Mesenchymal stem cell (in vitro differentiated cells and primary cell): ENCODE results near the gene EMC9.

Source experiments
- DNase-seq: peaks from one replicate; pipeline ENCODE4 v3.0.0-alpha.2; 2013
- H2AFZ ChIP-seq: one replicate; pipeline ENCODE4 v1.6.1; 2013; ENCODE audit warnings: low read depth, mild to moderate bottlenecking, control low read depth, inconsistent platforms, low read length, moderate library complexity
- H2AK5ac ChIP-seq: 2 replicates; pipeline ENCODE4 v1.6.1; 2013; ENCODE audit warnings: low read length, moderate library complexity, mild to moderate bottlenecking, inconsistent platforms; ENCODE audit not compliant: severe bottlenecking
- H2BK120ac ChIP-seq: one replicate; pipeline ENCODE4 v1.6.1; 2013; ENCODE audit warnings: low read depth, mild to moderate bottlenecking, inconsistent platforms, low read length, moderate library complexity
- H2BK12ac ChIP-seq, 2 experiments: one replicate each; pipeline ENCODE4 v1.6.1; 2013; ENCODE audit warnings: inconsistent platforms in 2 of 2, low read length in 2 of 2, mild to moderate bottlenecking in 2 of 2, moderate library complexity in 2 of 2, control low read depth in 1 of 2
- H2BK15ac ChIP-seq: one replicate; pipeline ENCODE4 v1.6.1; 2013; ENCODE audit warnings: mild to moderate bottlenecking, low read depth, inconsistent platforms; ENCODE audit not compliant: poor library complexity, severe bottlenecking
- H2BK5ac ChIP-seq: 2 replicates; pipeline ENCODE4 v1.6.1; 2013; ENCODE audit warnings: low read depth, mild to moderate bottlenecking, low read length, control low read depth, inconsistent platforms; ENCODE audit not compliant: poor library complexity, severe bottlenecking
- H3K14ac ChIP-seq, 2 experiments: one replicate each; pipeline ENCODE4 v1.6.1; 2013; ENCODE audit warnings: inconsistent platforms in 2 of 2, low read length in 2 of 2, control low read depth in 1 of 2, mild to moderate bottlenecking in 1 of 2, moderate library complexity in 1 of 2
- H3K18ac ChIP-seq, 2 experiments: one replicate each; pipeline ENCODE4 v1.6.1; 2013; ENCODE audit warnings: inconsistent platforms in 2 of 2, low read length in 2 of 2, control low read depth in 1 of 2, low read depth in 1 of 2, mild to moderate bottlenecking in 1 of 2
- H3K23ac ChIP-seq, 2 experiments: one replicate each; pipeline ENCODE4 v1.6.1; 2013; ENCODE audit warnings: inconsistent platforms in 2 of 2, low read length in 2 of 2, mild to moderate bottlenecking in 2 of 2, moderate library complexity in 2 of 2, control low read depth in 1 of 2
- H3K27ac ChIP-seq: 2 replicates; pipeline ENCODE4 v1.5.1; 2013; ENCODE audit warnings: mild to moderate bottlenecking, moderate library complexity, low read length, control low read depth, inconsistent platforms; ENCODE audit not compliant: poor library complexity, severe bottlenecking
- H3K27me3 ChIP-seq, 2 experiments: 2 replicates each; pipeline versions ENCODE4 v1.6.1 to v1.7.0; 2013; ENCODE audit warnings: low read length in 2 of 2, mild to moderate bottlenecking in 2 of 2, moderate library complexity in 2 of 2, control low read depth in 1 of 2, inconsistent platforms in 1 of 2; ENCODE audit not compliant: control insufficient read depth in 1 of 2, insufficient read depth in 1 of 2
- H3K36me3 ChIP-seq, 2 experiments: 2 replicates each; pipeline versions ENCODE4 v1.6.1 to v1.7.0; 2013; ENCODE audit warnings: low read length in 2 of 2, control low read depth in 1 of 2, inconsistent platforms in 1 of 2, low read depth in 1 of 2, mild to moderate bottlenecking in 1 of 2; ENCODE audit not compliant: insufficient read depth in 2 of 2, control insufficient read depth in 1 of 2
- H3K4ac ChIP-seq, 2 experiments: one replicate each; pipeline ENCODE4 v1.6.1; 2013; ENCODE audit warnings: inconsistent platforms in 2 of 2, low read length in 2 of 2, mild to moderate bottlenecking in 2 of 2, moderate library complexity in 2 of 2, control low read depth in 1 of 2, low read depth in 1 of 2
- H3K4me1 ChIP-seq: 2 replicates; pipeline ENCODE4 v1.6.1; 2013; ENCODE audit warnings: low read depth, low read length, control low read depth; ENCODE audit not compliant: control insufficient read depth, insufficient read depth
- H3K4me2 ChIP-seq: 2 replicates; pipeline ENCODE4 v1.6.1; 2013; ENCODE audit warnings: low read length, mild to moderate bottlenecking, inconsistent platforms; ENCODE audit not compliant: poor library complexity, severe bottlenecking
- H3K4me3 ChIP-seq, 2 experiments: 2 replicates each; pipeline versions ENCODE4 v1.5.1 to v1.7.0; 2013; ENCODE audit warnings: low read length in 2 of 2, mild to moderate bottlenecking in 2 of 2, control low read depth in 1 of 2, low read depth in 1 of 2; ENCODE audit not compliant: insufficient read depth in 1 of 2
- H3K79me1 ChIP-seq: replicated peaks from 2 replicates; pipeline ENCODE4 v1.6.1; 2013; ENCODE audit warnings: mild to moderate bottlenecking, control low read depth, low read length, inconsistent platforms; ENCODE audit not compliant: poor library complexity, severe bottlenecking
- H3K9ac ChIP-seq: 2 replicates; pipeline ENCODE4 v1.7.0; 2013; ENCODE audit warnings: mild to moderate bottlenecking, low read length, moderate library complexity
- H3K9me3 ChIP-seq: 2 replicates; pipeline ENCODE4 v1.7.0; 2013; ENCODE audit warnings: mild to moderate bottlenecking, low read length; ENCODE audit not compliant: control insufficient read depth
- H4K8ac ChIP-seq: one replicate; pipeline ENCODE4 v1.6.1; 2013; ENCODE audit warnings: inconsistent platforms, mild to moderate bottlenecking, low read length, moderate library complexity
- H4K91ac ChIP-seq: one replicate; pipeline ENCODE4 v1.6.1; 2013; ENCODE audit warnings: mild to moderate bottlenecking, low read length, inconsistent platforms
- WGBS: methylation state at CpG from one replicate; pipeline ENCODE4 v1.1.7; 2013; ENCODE audit warnings: mixed read lengths; 5-methylcytosine and 5-hydroxymethylcytosine counted together

The EMC9 gene

GRCh38 chr14:24145219-24145618 is 3.8 kb upstream of the EMC9 start:
- peaks cover 23% of the 10 kb centered on the region for H3K79me1 ChIP-seq
- H3K18ac ChIP-seq: no peak overlapping the region
- peak overlapping the region in 1 of 2 experiments; percentile 25 for H2BK12ac ChIP-seq
- peak overlapping the region; percentile 30 for H2AK5ac ChIP-seq
- WGBS: 93% methylated on average over 1 of the region's 2 CpGs
- H3K14ac ChIP-seq: no peak overlapping the region
- H3K9ac ChIP-seq: peak overlapping the region; percentile 94
- peaks cover 19 to 37% of the 10 kb centered on the region in 2 experiments for H3K36me3 ChIP-seq
- no peak overlapping the region for H3K23ac ChIP-seq
- peak overlapping the region in 1 of 2 experiments; percentile 96 for H3K4me3 ChIP-seq
- no peak overlapping the region for H4K8ac ChIP-seq
- H3K4me1 ChIP-seq: peaks cover 18% of the 10 kb centered on the region
- H2BK120ac ChIP-seq: no peak overlapping the region
- no peak overlapping the region for H2AFZ ChIP-seq
- peak overlapping the region; percentile 81 for H3K27ac ChIP-seq
- no peak for DNase-seq
- peak overlapping the region; percentile 7 for H4K91ac ChIP-seq
- H3K4me2 ChIP-seq: peak overlapping the region; percentile 76
- no peak overlapping the region for H2BK15ac ChIP-seq
- H3K27me3 ChIP-seq: no peaks in the 10 kb centered on the region
- no peaks in the 10 kb centered on the region for H3K9me3 ChIP-seq
- H3K4ac ChIP-seq: no peak overlapping the region
- no peak overlapping the region for H2BK5ac ChIP-seq

- Histone ChIP-seq H3K79me1 (peaks cover 19% of the 10 kb centered on the region), H2BK120ac (no peak overlapping the region), H3K18ac (no peak overlapping the region), H2BK5ac (no peak overlapping the region), H3K4me1 (peaks cover 20% of the 10 kb centered on the region), H3K23ac (no peak overlapping the region), H2AFZ (no peak overlapping the region), H2BK15ac (no peak overlapping the region), H3K4ac (no peak overlapping the region), H3K14ac (no peak overlapping the region), H2AK5ac (no peak overlapping the region), H3K27me3 (no peaks in the 10 kb centered on the region), H2BK12ac (no peak overlapping the region), H4K91ac (no peak overlapping the region), H3K27ac (no peak overlapping the region), H3K9ac (no peak overlapping the region), H3K4me3 (no peak overlapping the region), H3K9me3 (no peaks in the 10 kb centered on the region), H4K8ac (no peak overlapping the region), H3K36me3 (peaks cover 15 to 34% of the 10 kb centered on the region in 2 experiments), H3K4me2 (no peak overlapping the region)
- 100% methylated on average over 1 of the region's 1 CpG for WGBS
- DNase-seq: no peak
Measured at GRCh38 chr14:24144451-24144850, 3.1 kb upstream of the EMC9 start.

GRCh38 chr14:24143511-24143910 is 2.1 kb upstream of the EMC9 start:
- H3K4me1 ChIP-seq: peaks cover 21% of the 10 kb centered on the region
- DNase-seq: peak; percentile 38
- peaks cover 25% of the 10 kb centered on the region for H3K79me1 ChIP-seq
- H3K14ac ChIP-seq: no peak overlapping the region
- H3K18ac ChIP-seq: no peak overlapping the region
- H3K9ac ChIP-seq: peak overlapping the region; percentile 12
- H3K36me3 ChIP-seq: peaks cover 21 to 38% of the 10 kb centered on the region in 2 experiments
- H2AFZ ChIP-seq: no peak overlapping the region
- H3K27ac ChIP-seq: no peak overlapping the region
- whole genome bisulfite sequencing: 38% methylated on average over 2 of the region's 2 CpGs
- no peak overlapping the region for H2BK15ac ChIP-seq
- H4K8ac ChIP-seq: no peak overlapping the region
- H4K91ac ChIP-seq: no peak overlapping the region
- H2AK5ac ChIP-seq: no peak overlapping the region
- H3K4me3 ChIP-seq: peak overlapping the region in 1 of 2 experiments; percentile 6
- H3K4me2 ChIP-seq: no peak overlapping the region
- no peak overlapping the region for H2BK120ac ChIP-seq
- H3K27me3 ChIP-seq: no peaks in the 10 kb centered on the region
- no peak overlapping the region for H3K4ac ChIP-seq
- H2BK5ac ChIP-seq: no peak overlapping the region
- H3K9me3 ChIP-seq: no peaks in the 10 kb centered on the region
- H2BK12ac ChIP-seq: no peak overlapping the region
- H3K23ac ChIP-seq: no peak overlapping the region

GRCh38 chr14:24139272-24139934 is 2.0 kb downstream of the EMC9 start:
- Histone ChIP-seq H4K91ac (no peak overlapping the region), H3K27me3 (no peaks in the 10 kb centered on the region), H4K8ac (no peak overlapping the region), H3K4me2 (peak overlapping the region; percentile 21), H3K14ac (no peak overlapping the region), H3K4me3 (peak overlapping the region in 1 of 2 experiments; percentile 94), H3K4ac (no peak overlapping the region), H2BK5ac (no peak overlapping the region), H3K9ac (peak overlapping the region; percentile 32), H3K18ac (no peak overlapping the region), H2BK15ac (no peak overlapping the region), H2BK120ac (no peak overlapping the region), H3K9me3 (no peaks in the 10 kb centered on the region), H2BK12ac (peak overlapping the region in 1 of 2 experiments; percentile 40), H3K79me1 (peaks cover 39% of the 10 kb centered on the region), H2AFZ (no peak overlapping the region), H3K23ac (peak overlapping the region in 1 of 2 experiments; percentile 80), H2AK5ac (peak overlapping the region; percentile 22), H3K27ac (no peak overlapping the region), H3K36me3 (peaks cover 30 to 45% of the 10 kb centered on the region in 2 experiments), H3K4me1 (peaks cover 23% of the 10 kb centered on the region)
- no peak for DNase-seq
- WGBS: 99% methylated on average over 6 of the region's 9 CpGs
